ENCODE data around the gene UBE2E2.

Gene UBE2E2

DNA sequence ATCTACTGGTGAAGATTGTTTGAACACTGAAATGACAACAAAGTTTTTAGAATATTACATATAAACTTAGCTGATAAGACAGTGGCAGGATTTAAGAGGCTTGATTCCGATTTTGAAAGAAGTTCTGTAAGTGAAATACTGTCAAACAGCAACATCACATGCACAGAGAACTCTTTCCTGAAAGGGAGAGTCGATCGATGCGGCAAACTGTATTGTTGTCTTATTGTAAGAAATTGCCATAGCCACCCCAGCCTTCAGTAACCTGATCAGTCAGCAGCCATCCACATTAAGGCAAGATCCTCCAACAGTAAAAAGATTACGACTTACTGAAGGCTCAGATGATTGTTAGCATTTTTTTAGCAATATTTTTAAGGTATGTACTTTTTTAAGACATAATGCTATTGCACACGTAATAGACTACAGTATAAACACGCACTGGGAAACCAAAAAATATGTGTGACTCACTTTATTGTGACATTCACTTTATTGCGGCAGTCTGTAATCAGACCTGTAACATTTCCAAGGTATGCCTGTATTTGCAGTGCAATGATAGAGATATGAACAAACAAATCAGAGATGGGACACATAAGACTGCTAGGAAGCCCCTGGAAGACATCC, 377.1 kb downstream of the UBE2E2 start:
- no peaks in the 10 kb centered on the region for H3K27me3 ChIP-seq (ENCODE audit: insufficient read depth, low read length)
- no peak overlapping the region for H3K4me2 ChIP-seq (ENCODE audit: low read length)
- H2AFZ ChIP-seq (ENCODE audit: low read length): no peak overlapping the region
- H3K79me2 ChIP-seq (ENCODE audit: insufficient read depth, low read length): no peaks in the 10 kb centered on the region
- no peak overlapping the region for H3K27ac ChIP-seq (ENCODE audit: low read depth, low read length, poor library complexity, severe bottlenecking)
- no peaks in the 10 kb centered on the region for H3K4me1 ChIP-seq (ENCODE audit: insufficient read depth, low read length, severe bottlenecking)
- H3K9me2 ChIP-seq (ENCODE audit: low read depth, low read length): no peaks in the 10 kb centered on the region
- no peaks in the 10 kb centered on the region for H3K9me3 ChIP-seq (ENCODE audit: low read length)
- H3K36me3 ChIP-seq (ENCODE audit: insufficient read depth, low read length): no peaks in the 10 kb centered on the region
- H3K4me3 ChIP-seq (ENCODE audit: low read depth, low read length, poor library complexity, severe bottlenecking): no peak overlapping the region
- TF ChIP-seq, protein P1, sequence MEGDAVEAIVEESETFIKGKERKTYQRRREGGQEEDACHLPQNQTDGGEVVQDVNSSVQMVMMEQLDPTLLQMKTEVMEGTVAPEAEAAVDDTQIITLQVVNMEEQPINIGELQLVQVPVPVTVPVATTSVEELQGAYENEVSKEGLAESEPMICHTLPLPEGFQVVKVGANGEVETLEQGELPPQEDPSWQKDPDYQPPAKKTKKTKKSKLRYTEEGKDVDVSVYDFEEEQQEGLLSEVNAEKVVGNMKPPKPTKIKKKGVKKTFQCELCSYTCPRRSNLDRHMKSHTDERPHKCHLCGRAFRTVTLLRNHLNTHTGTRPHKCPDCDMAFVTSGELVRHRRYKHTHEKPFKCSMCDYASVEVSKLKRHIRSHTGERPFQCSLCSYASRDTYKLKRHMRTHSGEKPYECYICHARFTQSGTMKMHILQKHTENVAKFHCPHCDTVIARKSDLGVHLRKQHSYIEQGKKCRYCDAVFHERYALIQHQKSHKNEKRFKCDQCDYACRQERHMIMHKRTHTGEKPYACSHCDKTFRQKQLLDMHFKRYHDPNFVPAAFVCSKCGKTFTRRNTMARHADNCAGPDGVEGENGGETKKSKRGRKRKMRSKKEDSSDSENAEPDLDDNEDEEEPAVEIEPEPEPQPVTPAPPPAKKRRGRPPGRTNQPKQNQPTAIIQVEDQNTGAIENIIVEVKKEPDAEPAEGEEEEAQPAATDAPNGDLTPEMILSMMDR (IDR thresholded peaks at IDR 0.05; ENCODE audit: low read length): no peak
- no peak for TF ChIP-seq EZH2 (IDR thresholded peaks at IDR 0.05; ENCODE audit: borderline replicate concordance, low read length)
- no peak overlapping the region for H3K9ac ChIP-seq (ENCODE audit: low read length)
- H3F3A ChIP-seq (ENCODE audit: insufficient read depth, low read length): no peaks in the 10 kb centered on the region
- H4K20me1 ChIP-seq (ENCODE audit: insufficient read depth, low read length): no peaks in the 10 kb centered on the region

DNA sequence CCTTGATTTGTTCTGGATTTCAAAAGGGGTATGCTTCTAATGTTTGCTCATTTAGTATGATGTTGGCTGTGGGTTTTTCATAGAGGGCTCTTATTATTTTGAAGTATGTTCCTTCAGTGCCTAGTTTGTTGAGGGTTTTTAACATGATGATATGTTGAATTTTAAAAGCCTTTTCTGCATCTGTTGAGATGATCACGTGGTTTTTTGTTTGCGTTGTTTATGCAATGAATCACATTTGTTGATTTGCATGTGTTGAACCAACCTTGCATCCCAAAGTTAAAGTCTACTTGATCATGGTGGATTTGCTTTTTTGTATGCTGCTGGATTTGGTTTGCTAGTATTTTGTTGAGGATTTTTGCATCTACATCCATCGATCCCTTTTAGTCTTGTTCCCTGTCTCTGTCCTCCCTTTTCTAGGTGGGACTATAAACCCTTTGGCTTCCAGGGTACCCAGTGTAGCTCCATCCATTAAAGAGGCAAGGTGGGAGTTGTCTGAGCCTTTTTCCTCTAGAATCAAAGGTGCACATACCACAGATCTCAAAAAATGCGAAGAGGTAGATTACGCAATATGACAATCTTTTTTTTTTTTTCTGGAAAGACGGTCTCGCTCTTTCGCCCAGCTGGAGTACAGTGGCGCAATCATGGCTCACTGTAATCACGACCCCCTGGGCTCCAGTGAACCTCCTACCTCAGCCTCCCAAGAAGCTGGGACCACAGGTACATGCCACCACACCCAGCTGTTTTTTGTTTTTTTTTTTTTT, 381.0 kb downstream of the UBE2E2 start:
- Histone ChIP-seq H3K4me3 (ENCODE audit: low read depth, low read length, poor library complexity, severe bottlenecking) (no peak overlapping the region), H3K27ac (ENCODE audit: low read depth, low read length, poor library complexity, severe bottlenecking) (no peak overlapping the region), H3K4me2 (ENCODE audit: low read length) (no peak overlapping the region), H4K20me1 (ENCODE audit: insufficient read depth, low read length) (no peaks in the 10 kb centered on the region), H3F3A (ENCODE audit: insufficient read depth, low read length) (no peaks in the 10 kb centered on the region), H3K27me3 (ENCODE audit: insufficient read depth, low read length) (no peaks in the 10 kb centered on the region), H3K4me1 (ENCODE audit: insufficient read depth, low read length, severe bottlenecking) (no peaks in the 10 kb centered on the region), H3K9ac (ENCODE audit: low read length) (no peak overlapping the region), H2AFZ (ENCODE audit: low read length) (no peak overlapping the region), H3K9me3 (ENCODE audit: low read length) (no peaks in the 10 kb centered on the region), H3K9me2 (ENCODE audit: low read depth, low read length) (no peaks in the 10 kb centered on the region), H3K36me3 (ENCODE audit: insufficient read depth, low read length) (no peaks in the 10 kb centered on the region), H3K79me2 (ENCODE audit: insufficient read depth, low read length) (no peaks in the 10 kb centered on the region)
- TF ChIP-seq EZH2 (IDR thresholded peaks at IDR 0.05; ENCODE audit: borderline replicate concordance, low read length): no peak
- TF ChIP-seq, protein P1 (IDR thresholded peaks at IDR 0.05; ENCODE audit: low read length): no peak

DNA sequence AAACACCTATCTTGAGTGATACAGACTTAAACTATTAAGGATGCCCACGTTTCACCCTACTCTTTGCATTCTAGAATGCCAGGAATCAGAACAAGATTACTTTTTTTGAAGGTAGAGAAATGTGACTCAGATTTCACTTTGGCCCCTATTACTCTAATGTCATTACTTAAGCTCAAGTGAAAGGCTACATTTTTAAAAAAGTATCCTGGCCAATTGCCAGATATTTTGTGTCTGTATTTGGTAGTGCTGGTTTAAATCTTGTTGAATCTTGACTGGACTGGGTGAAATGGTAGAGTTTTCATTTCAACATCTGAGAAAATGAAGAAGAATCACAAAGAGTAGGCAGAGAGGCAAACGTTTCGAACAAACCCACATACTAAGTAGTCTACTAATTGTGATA, 384.4 kb downstream of the UBE2E2 start:
- Histone ChIP-seq H4K20me1 (ENCODE audit: insufficient read depth, low read length) (no peaks in the 10 kb centered on the region), H3K36me3 (ENCODE audit: insufficient read depth, low read length) (no peaks in the 10 kb centered on the region), H3K9ac (ENCODE audit: low read length) (no peak overlapping the region), H2AFZ (ENCODE audit: low read length) (no peak overlapping the region), H3K4me2 (ENCODE audit: low read length) (no peak overlapping the region), H3K27ac (ENCODE audit: low read depth, low read length, poor library complexity, severe bottlenecking) (no peak overlapping the region), H3K27me3 (ENCODE audit: insufficient read depth, low read length) (no peaks in the 10 kb centered on the region), H3K4me1 (ENCODE audit: insufficient read depth, low read length, severe bottlenecking) (peaks cover 17% of the 10 kb centered on the region), H3K9me3 (ENCODE audit: low read length) (no peaks in the 10 kb centered on the region), H3K4me3 (ENCODE audit: low read depth, low read length, poor library complexity, severe bottlenecking) (no peak overlapping the region), H3K79me2 (ENCODE audit: insufficient read depth, low read length) (no peaks in the 10 kb centered on the region), H3K9me2 (ENCODE audit: low read depth, low read length) (no peaks in the 10 kb centered on the region), H3F3A (ENCODE audit: insufficient read depth, low read length) (no peaks in the 10 kb centered on the region)
- TF ChIP-seq, protein P1 (IDR thresholded peaks at IDR 0.05; ENCODE audit: low read length): no peak
- TF ChIP-seq EZH2 (IDR thresholded peaks at IDR 0.05; ENCODE audit: borderline replicate concordance, low read length): no peak
